GM12878 (cell line): ENCODE measurements around the gene TRAPPC3L. TPM values are rescaled to one million over a fixed set of nuclear protein-coding genes. Genes with fewer than 3 reads are reported as not detected.

Experiments used
- ATAC-seq: fragments of 200-7000 bp; cut with Tn5 transposase; 3 replicates; pipeline ENCODE4 v1.9.1; 2020; ENCODE audit warnings: mild to moderate bottlenecking, moderate library complexity
- BruUV-seq: library from RNA; stranded (reverse); fragments of 400-500 nt; replicated peaks from 2 replicates; lab custom pipeline; 2021; lab: Mats Ljungman, UMichigan
- CTCF ChIA-PET: fragments of 300-600 bp; sonication (Branson Sonifier 250); formaldehyde crosslinking; extraction: SDS; loops from one replicate; lab custom pipeline; 2021; ENCODE audit warnings: inconsistent platforms; lab: Yijun Ruan, JAX
- POLR2A ChIA-PET: fragments of 350-600 bp; formaldehyde crosslinking; extraction: SDS; loops from one replicate; lab custom pipeline; 2021; ENCODE audit warnings: inconsistent platforms; lab: Charles Lee
- RAD21 ChIA-PET: fragments of 300-600 bp; sonication (Branson Sonifier 250); formaldehyde crosslinking; loops from one replicate; lab custom pipeline; 2023; ENCODE audit warnings: antibody characterized with exemption; ENCODE audit not compliant: unreplicated experiment; lab: Charles Lee
- SMC1A ChIA-PET: fragments of 300-600 bp; sonication (Branson Sonifier 250); formaldehyde crosslinking; loops from one replicate; lab custom pipeline; 2023; ENCODE audit not compliant: unreplicated experiment, uncharacterized antibody; lab: Charles Lee
- DNase-seq: peaks from one replicate; pipeline ENCODE4 v3.0.0-alpha.2; 2011; ENCODE audit warnings: low read depth, low spot score
- FAIRE-seq: peaks from 3 replicates; lab custom pipeline; 2011; peaks lifted over from hg19 to GRCh38; lab: Jason Lieb, UNC
- H2AFZ ChIP-seq: 2 replicates; pipeline ENCODE4 v1.6.0; 2011; ENCODE audit warnings: low read depth, low read length, control low read depth; ENCODE audit not compliant: control insufficient read depth
- H3K27ac ChIP-seq: 2 replicates; pipeline ENCODE4 v1.5.1; 2011; ENCODE audit warnings: control low read depth; ENCODE audit not compliant: control insufficient read depth, insufficient read depth
- H3K27me3 ChIP-seq, 2 experiments: replicated peaks in 1 of 2; 2 replicates each; pipeline versions ENCODE4 v1.6.0 to v1.6.1; 2011; ENCODE audit warnings: low read length in 1 of 2; ENCODE audit not compliant: control insufficient read depth in 2 of 2, insufficient read depth in 2 of 2
- H3K36me3 ChIP-seq, 2 experiments: 2 replicates each; pipeline ENCODE4 v1.5.1; 2011; ENCODE audit warnings: low read length in 1 of 2; ENCODE audit not compliant: control insufficient read depth in 2 of 2, insufficient read depth in 2 of 2
- H3K4me1 ChIP-seq: 2 replicates; pipeline ENCODE4 v1.6.1; 2011; ENCODE audit warnings: mild to moderate bottlenecking, low read length, moderate library complexity, mixed read lengths; ENCODE audit not compliant: control insufficient read depth, insufficient read depth
- H3K4me2 ChIP-seq: 2 replicates; pipeline ENCODE4 v1.6.0; 2011; ENCODE audit warnings: control low read depth; ENCODE audit not compliant: control insufficient read depth, insufficient read depth
- H3K4me3 ChIP-seq: fragments of 200-600 bp; sonication (generic); 2 replicates; pipeline ENCODE4 v1.5.1; 2016
- H3K79me2 ChIP-seq: 2 replicates; pipeline ENCODE4 v1.6.0; 2011; ENCODE audit warnings: low read length; ENCODE audit not compliant: control insufficient read depth, insufficient read depth
- H3K9ac ChIP-seq: 2 replicates; pipeline ENCODE4 v1.8.0; 2011; ENCODE audit warnings: low read length, control low read depth, mixed read lengths; ENCODE audit not compliant: control insufficient read depth, insufficient read depth
- H3K9me3 ChIP-seq: replicated peaks from 3 replicates; pipeline ENCODE4 v1.5.1; 2011; ENCODE audit warnings: mild to moderate bottlenecking, low read length; ENCODE audit not compliant: control insufficient read depth, insufficient read depth
- H4K20me1 ChIP-seq: 2 replicates; pipeline ENCODE4 v1.6.0; 2011; ENCODE audit not compliant: control insufficient read depth, insufficient read depth
- CBFB ChIP-seq: IDR thresholded peaks from 2 replicates; pipeline ENCODE4 v1.6.1; 2016; ENCODE audit warnings: antibody characterized with exemption, low read depth
- CTCF ChIP-seq, 3 experiments: IDR thresholded peaks in 2 of 3; conservative IDR thresholded peaks in 1 of 3; 2 replicates each; pipeline ENCODE4 v1.5.1; 2011; ENCODE audit warnings: low read depth in 3 of 3, low read length in 3 of 3, mild to moderate bottlenecking in 3 of 3, control low read depth in 2 of 3, moderate library complexity in 2 of 3, inconsistent platforms in 1 of 3, mixed read lengths in 1 of 3; ENCODE audit not compliant: control insufficient read depth in 2 of 3, insufficient read depth in 1 of 3; ENCODE audit errors: extremely low read depth in 1 of 3
- FOXM1 ChIP-seq: IDR thresholded peaks from 2 replicates; pipeline ENCODE4 v1.6.1; 2012; ENCODE audit warnings: low read depth, mild to moderate bottlenecking, inconsistent platforms, low read length, moderate library complexity
- NFIC ChIP-seq: IDR thresholded peaks from 2 replicates; pipeline ENCODE4 v1.6.1; 2012; ENCODE audit warnings: low read depth, mild to moderate bottlenecking, inconsistent platforms, low read length, moderate library complexity
- RAD21 ChIP-seq: IDR thresholded peaks from 2 replicates; pipeline ENCODE4 v1.6.1; 2011; ENCODE audit warnings: mild to moderate bottlenecking, low read depth, low read length, moderate library complexity; ENCODE audit not compliant: insufficient read depth
- RUNX3 ChIP-seq: IDR thresholded peaks from 2 replicates; pipeline ENCODE4 v1.6.1; 2012; ENCODE audit warnings: low read length, inconsistent platforms
- SMC3 ChIP-seq: IDR thresholded peaks from 2 replicates; pipeline ENCODE4 v1.6.1; 2011; ENCODE audit warnings: low read length, improper control_type of control experiment, borderline replicate concordance
- YY1 ChIP-seq: IDR thresholded peaks from 2 replicates; pipeline ENCODE4 v1.6.1; 2011; ENCODE audit warnings: low read depth, mild to moderate bottlenecking, low read length
- WGBS: methylation state at CpG from one replicate; pipeline ENCODE4 v1.1.6; 2016; ENCODE audit warnings: low lambda C conversion rate; ENCODE audit not compliant: insufficient replicate concordance, insufficient coverage; ENCODE audit errors: missing lambda C conversion rate; 5-methylcytosine and 5-hydroxymethylcytosine counted together
- in situ Hi-C: fragments of 300-500 bp; cut with MboI; formaldehyde crosslinking; loops from 9 replicates; pipeline ENCODE4 v1.14.3; 2018; ENCODE audit warnings: mixed read lengths
- intact Hi-C: fragments of 100-400 bp; cut with micrococcal nuclease; formaldehyde crosslinking; loops from one replicate; pipeline ENCODE4 v1.14.2; 2022; ENCODE audit not compliant: unreplicated experiment
- polyA plus RNA-seq, 11 experiments: library from polyadenylated mRNA; depleted of rRNA in 4 of 11; unstranded in 6 of 11; stranded (reverse) in 5 of 11; fragments of >200 nt; fragmentation: Nextera tagmentation in 4 of 11; fragmentation: Illumina TruSeq in 1 of 11; extraction: Ambion mirVana in 4 of 11; extraction: Trizol in 1 of 11; gene quantifications; 1 replicate in 1 of 11; 2 replicates in 10 of 11; pipeline versions ENCODE4 v1.2.1 to v1.2.3, GENCODE V29; 2011 to 2016; ENCODE audit warnings: inconsistent platforms in 2 of 11, missing spikeins in 2 of 11, low read depth in 1 of 11
- total RNA-seq, 4 experiments: library from RNA; depleted of rRNA in 3 of 4; stranded (reverse); fragments of >200 nt in 3 of 4; fragmentation: Illumina TruSeq in 1 of 4; extraction: Trizol in 1 of 4; gene quantifications; 2 replicates each; pipeline versions ENCODE4 v1.2.1 to v1.2.3, GENCODE V29; 2013 to 2021

Gene TRAPPC3L
- total and polyA plus RNA-seq, 10 of the 15 experiments (the other 5 are each of a cell fraction or from before 2014, with no cell fraction given) = not detected

GRCh38 chr6:116561377-116562018 is 16.0 kb upstream of the TRAPPC3L start:
- ATAC-seq (peak; percentile 87), FAIRE-seq (peak; percentile 73), DNase-seq (no peak)
- Histone ChIP-seq H3K4me1 (no peaks in the 10 kb centered on the region), H3K9ac (no peak overlapping the region), H3K27ac (no peak overlapping the region), H3K4me3 (no peak overlapping the region), H3K79me2 (no peaks in the 10 kb centered on the region), H4K20me1 (no peaks in the 10 kb centered on the region), H3K27me3 (no peaks in the 10 kb centered on the region; a peak in 1 of 4 replicates), H2AFZ (no peak overlapping the region), H3K4me2 (no peak overlapping the region), H3K36me3 (no peaks in the 10 kb centered on the region), H3K9me3 (no peaks in the 10 kb centered on the region)
- RAD21 ChIA-PET = interaction anchor here (0.7 to 3.2 kb wide), 9 partner anchors 10 to 294 kb away, joined by 3 to 28 read pairs (median 7); partner anchors contain the start of gene RWDD1
- POLR2A ChIA-PET = interaction anchor here (1.1 kb wide), 1 partner anchor 293 kb away, joined by 4 read pairs; no protein-coding TSS in a partner anchor
- CTCF ChIA-PET = interaction anchor here (0.6 to 4.4 kb wide), 41 partner anchors 9 to 444 kb away, joined by 3 to 48 read pairs (median 5); partner anchors contain the start of genes RWDD1 and TSPYL4
- in situ Hi-C loops = no loop called here
- no TSS peak for BruUV-seq
- 65% methylated on average over 9 of the region's 9 CpGs for WGBS
- intact Hi-C loops = loop anchor here (1.0 to 5.0 kb wide), 4 partner anchors 25 to 449 kb away; no protein-coding TSS in a partner anchor
- TF ChIP-seq FOXM1 = 0 out of 2 replicates have a peak, but pooled peaks have one; percentile 40
- peak; percentile 39; the same call in 1 of the 2 replicates for TF ChIP-seq YY1
- peak; percentile 84 to 93 (median 88) for TF ChIP-seq CTCF (IDR thresholded peaks at IDR 0.05 in 2 of 3, conservative IDR thresholded peaks at IDR 0.05 in 1 of 3; ENCODE audit: control insufficient read depth in 2 of 3, extremely low read depth in 1 of 3, insufficient read depth in 1 of 3, low read depth in 3 of 3, low read length in 3 of 3)
- no peak for TF ChIP-seq CBFB
- TF ChIP-seq SMC3 = peak; percentile 78; the same call in 1 of the 2 replicates
- peak; percentile 81 for TF ChIP-seq RAD21
- TF ChIP-seq RUNX3 = peak; percentile 46; the same call in 1 of the 2 replicates
- no peak for TF ChIP-seq NFIC
- SMC1A ChIA-PET = interaction anchor here (0.9 to 4.3 kb wide), 17 partner anchors 10 to 438 kb away, joined by 3 to 39 read pairs (median 4); partner anchors contain the start of gene RWDD1
